Epidermal melanocyte (primary cell): ENCODE data around the gene FGF5.
A peak's percentile ranks its signal among the peaks of the same experiment; 100 is the strongest.
"Not testable (repeated sequence)": the region's sequence is repeated elsewhere in the genome, so short reads cannot be mapped to it uniquely, and the experiment has no call there.

Experiments used
- DNase-seq: peaks from one replicate; pipeline ENCODE4 v3.0.0; 2011; ENCODE audit warnings: low spot score; ENCODE audit not compliant: insufficient read length

FGF5 gene, protein sequence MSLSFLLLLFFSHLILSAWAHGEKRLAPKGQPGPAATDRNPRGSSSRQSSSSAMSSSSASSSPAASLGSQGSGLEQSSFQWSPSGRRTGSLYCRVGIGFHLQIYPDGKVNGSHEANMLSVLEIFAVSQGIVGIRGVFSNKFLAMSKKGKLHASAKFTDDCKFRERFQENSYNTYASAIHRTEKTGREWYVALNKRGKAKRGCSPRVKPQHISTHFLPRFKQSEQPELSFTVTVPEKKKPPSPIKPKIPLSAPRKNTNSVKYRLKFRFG

DNA sequence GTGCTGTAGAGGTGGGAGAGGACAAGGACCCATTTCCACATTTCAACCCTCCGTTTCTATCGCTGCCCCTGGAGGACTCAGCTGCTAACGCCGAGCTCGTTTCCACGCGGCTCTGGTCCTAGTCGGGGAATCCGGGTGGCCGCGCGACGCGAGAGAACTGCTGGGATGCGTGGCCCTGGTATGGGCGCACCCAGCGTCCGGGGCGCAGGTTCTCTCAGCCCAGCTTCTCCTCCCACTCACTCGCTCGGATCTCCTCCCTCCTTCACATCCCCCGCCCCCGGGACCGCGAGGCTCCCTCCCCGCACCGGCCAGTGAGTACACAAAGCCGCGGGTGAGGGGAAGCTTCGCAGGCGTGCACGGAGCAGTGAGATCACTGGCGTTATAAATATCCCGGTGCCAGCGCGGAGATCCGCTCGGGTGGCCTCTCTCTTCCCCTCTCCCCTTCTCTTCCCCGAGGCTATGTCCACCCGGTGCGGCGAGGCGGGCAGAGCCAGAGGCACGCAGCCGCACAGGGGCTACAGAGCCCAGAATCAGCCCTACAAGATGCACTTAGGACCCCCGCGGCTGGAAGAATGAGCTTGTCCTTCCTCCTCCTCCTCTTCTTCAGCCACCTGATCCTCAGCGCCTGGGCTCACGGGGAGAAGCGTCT is at the start of gene FGF5:
FGF5 (plus strand) TSS at position 412 of the 649 bp plus-strand sequence; CDS start at position 573, 161 bp downstream.
- DNase-seq: peak; percentile 33

- DNase-seq: no peak
Measured at GRCh38 chr4:80219301-80220025, 47.0 kb upstream of the FGF5 start.

- DNase-seq: no peak
Measured at GRCh38 chr4:80220711-80221110, 45.8 kb upstream of the FGF5 start.

DNA sequence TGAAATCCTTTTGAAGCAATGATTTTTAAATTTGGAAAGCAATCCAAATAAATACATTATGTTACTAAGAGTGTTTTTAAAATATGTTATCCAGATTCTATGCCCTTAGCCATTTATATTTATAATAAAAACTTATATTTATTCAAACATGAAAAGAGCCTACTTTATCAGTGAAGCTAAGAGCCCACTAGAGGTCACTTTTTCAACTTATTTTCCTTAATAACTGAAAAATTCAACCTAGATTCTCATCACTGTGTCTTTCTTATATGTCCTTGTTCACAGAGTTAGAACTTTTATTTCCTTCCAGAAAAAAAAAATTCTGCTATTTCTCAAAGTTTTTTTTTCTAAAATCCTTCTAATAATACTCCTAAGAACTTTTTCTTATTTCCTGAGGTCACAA is 45.3 kb upstream of the FGF5 start:
- DNase-seq: no peak

GRCh38 chr4:80225595-80225994 is 40.9 kb upstream of the FGF5 start:
- DNase-seq: no peak

DNA sequence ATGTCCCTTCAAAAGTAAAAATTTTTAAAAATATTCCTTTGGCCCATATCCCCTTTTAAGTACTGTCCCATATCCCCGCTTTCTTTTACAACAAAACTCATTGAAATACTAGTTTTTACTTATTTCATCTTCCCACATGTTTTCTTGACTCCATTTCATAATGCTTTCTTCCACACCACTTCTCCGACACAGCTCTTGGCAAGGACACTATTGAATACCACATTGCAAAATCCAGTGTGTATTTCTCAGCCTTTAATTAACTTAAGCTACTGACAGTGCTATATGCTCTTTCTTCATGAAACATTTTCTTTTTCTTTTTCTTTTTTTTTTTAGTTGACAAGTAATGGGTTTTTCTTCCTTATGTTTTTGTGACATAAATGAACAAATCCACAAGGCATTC is 40.4 kb upstream of the FGF5 start:
- no peak for DNase-seq

DNA sequence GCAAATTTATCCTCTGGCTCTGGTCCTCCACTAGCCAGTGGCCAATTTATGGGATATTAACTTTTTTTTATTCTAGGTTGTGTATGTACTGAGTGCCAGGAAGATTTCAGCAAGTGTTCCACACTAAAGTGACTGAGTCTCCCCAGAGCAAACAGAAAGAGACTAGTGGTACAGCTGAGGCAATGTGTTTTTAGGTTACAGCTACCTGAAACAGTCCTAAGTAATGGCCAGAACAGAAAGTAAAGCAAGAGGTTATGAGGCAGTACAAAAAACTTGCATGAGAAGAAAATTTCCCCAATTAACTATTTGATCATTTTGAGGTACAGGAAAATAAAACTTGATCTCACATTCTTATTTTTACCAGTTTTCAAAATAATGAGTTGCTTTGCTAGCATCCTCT is 38.0 kb upstream of the FGF5 start:
- DNase-seq: no peak

- no peak for DNase-seq
Measured at GRCh38 chr4:80229128-80229527, 37.3 kb upstream of the FGF5 start.

GRCh38 chr4:80229590-80229989 is 36.9 kb upstream of the FGF5 start:
- DNase-seq: no peak

GRCh38 chr4:80231180-80231579 is 35.3 kb upstream of the FGF5 start:
- no peak for DNase-seq

DNA sequence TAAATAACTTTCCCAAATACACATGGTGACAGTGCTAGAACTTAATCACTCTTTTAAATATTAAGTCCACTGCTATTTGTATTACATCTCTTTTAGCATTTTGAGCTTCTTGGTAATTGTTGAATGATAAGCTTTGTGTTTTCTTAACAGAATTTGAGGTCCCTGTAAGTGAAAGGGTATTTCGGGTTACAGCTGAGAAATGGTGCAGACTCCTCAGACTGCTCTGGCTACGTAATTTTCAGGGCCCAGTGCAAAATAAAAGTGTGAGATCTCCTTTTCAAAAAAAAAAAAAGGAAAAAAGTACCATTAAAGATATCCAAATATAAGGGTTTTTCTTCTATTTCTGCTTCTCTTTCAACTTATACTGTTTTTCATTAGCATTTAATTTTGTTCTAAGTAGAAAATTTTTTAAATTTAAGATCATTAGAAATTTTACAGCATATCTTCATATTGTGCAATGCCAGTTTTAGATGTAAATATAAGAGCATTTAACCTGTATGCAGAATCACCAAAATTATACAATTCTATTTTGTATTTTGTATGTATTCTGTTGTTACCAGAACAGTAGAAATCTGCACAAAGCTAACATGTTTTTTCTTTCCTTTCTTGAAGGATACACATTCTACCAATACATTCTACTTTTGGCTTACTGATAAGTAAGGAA is 33.6 kb upstream of the FGF5 start:
- DNase-seq: no peak

- DNase-seq: no peak
Measured at GRCh38 chr4:80233390-80233789, 33.1 kb upstream of the FGF5 start.

DNA sequence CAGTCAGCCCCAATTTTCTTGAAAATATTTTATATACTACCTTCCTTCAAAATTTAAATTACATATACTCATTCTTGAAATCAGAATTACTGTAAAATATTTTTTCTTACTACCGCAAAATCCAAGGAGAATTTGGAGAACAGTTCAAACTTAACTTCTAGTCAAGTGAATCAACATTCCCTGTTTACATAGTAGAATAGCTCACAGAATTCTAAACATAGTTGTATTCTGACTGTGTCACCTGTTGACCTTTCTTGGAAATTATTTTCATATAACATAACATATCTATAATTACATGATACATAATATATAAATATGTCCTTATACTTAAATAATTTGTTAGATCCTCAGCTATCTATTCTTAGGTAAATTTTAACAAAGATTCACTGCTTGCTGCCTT is 31.0 kb upstream of the FGF5 start:
- DNase-seq: no peak

- DNase-seq: no peak
Measured at GRCh38 chr4:80237992-80238391, 28.5 kb upstream of the FGF5 start.

DNA sequence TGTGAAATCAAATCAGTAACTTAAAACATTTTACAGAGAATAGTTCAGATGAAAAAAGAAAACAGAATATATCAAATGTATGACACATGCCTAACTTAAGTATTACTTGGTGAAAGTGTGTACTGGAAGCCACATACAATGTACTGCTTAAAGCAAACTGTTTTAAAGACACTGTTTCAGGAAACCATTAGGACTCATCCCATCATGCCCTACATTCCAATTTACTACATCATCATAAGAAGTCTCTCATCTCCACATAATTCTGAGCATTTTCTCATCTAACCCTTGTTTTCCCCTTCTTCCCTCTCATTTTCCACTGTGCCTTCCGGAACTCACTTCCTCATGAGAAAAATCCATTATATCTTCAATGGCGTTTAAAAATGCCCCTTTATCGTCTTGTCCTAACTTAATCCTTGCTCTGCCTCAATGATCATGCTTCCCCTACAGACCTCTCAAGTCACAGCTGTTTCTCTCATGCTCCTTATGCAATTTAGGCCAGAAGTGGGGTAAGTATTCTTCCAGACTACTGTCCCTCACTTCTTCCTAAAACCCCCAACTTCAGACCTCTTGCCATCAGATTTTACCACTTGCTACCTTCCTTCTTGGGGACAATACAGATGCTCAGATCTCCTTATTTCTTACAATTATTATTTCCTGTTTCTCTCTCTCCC is 26.8 kb upstream of the FGF5 start:
- no peak for DNase-seq

GRCh38 chr4:80240976-80241375 is 25.5 kb upstream of the FGF5 start:
- DNase-seq: no peak

- no peak for DNase-seq
Measured at GRCh38 chr4:80243274-80244018, 23.0 kb upstream of the FGF5 start.

DNA sequence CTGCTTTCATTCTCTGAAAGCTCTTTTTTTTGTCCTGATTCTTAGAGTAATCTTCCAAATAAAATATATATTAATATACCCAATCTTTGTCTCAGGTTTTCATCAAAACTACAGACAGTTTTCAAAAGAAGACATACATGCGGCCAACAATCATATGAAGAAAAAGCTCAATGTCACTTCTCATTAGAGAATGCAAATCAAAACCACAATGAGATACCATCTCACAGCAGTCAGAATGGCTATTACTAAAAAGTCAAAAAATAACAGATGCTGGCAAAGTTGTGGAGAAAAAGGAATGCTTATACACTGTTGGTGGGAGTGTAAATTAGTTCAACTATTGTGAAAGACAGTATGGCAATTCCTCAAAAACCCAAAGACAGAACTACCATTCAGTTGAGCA is 19.0 kb upstream of the FGF5 start:
- DNase-seq: not testable (repeated sequence)

DNA sequence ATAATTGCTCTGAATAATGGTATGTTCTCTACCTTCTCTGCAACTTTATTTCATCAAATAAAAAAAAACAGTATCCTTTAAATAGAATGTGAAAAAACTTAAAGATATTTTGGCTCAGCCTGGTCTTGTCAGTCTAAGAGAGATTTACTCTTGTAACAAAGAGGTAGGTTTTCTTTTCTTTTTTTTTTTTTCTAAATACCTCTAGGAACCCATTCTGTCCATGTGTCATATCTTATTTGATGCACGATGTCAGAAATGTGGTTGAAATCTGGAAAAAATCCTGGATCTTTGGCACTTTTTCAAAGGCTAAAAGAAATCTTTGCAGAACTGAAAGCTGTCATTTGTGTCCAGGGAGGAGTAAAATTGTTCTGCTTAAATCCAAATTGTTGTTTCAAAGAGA is 17.3 kb upstream of the FGF5 start:
- DNase-seq: no peak

- DNase-seq: no peak
Measured at GRCh38 chr4:80252427-80252826, 14.0 kb upstream of the FGF5 start.

DNA sequence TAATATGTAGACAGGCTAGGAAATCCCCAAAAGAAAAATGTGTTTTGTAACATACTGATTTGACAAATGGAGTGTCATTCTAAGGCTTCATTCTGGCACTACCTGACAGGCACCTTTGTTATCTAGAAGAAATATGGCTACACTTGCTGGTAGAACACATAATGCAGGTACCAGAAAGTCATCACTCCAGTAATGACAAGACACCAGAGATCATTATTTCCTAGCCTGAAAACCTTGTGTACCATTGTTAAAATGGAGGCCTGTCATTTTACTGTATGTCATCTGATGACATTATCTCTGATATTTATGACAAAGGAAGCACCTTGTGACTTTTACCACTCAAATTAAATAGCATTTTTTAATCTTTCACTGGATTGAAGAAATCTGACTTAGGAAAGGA is 13.5 kb upstream of the FGF5 start:
- DNase-seq: no peak
